ENCODE results near the gene MN1.

The MN1 gene

DNA sequence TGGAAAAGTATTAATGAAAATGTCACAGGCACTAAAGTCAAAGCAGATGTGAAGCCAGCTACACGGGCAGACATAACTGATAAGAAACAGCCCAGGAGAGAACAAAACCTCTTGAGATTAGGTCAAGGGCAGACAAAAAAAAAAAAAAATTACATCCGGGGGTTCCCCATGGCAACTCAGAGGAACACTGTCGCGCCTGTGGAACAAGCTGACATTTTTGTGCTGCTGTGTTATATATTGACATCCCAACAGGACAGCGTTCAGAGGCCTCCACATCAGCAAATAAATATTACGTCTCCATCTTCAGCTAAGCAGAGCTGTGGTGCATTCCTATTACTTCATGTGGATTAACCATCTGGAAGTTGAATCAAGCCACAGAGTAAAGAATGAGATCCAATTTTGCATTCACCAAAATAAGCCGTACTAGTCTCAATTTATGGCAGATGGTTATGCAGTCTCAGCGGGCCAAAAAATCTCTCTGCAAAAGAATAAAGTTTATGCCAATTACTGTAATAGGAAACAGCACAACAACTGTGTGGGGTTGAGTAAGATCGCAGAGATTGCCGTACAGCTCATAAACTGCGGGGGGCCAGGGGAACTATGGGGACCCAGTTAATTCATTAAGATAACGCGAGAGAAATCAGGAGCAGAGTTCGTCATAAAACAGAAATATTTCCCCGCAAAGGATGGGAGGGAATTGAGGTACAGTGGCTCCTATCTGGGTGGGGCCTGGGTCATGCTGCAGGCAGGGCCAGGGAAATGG, 41.3 kb upstream of the MN1 start:
- H3K36me3 ChIP-seq (ENCODE audit: control insufficient read depth, insufficient read depth, low read length): peaks cover 2% of the 10 kb centered on the region; the same call in 1 of the 2 replicates

DNA sequence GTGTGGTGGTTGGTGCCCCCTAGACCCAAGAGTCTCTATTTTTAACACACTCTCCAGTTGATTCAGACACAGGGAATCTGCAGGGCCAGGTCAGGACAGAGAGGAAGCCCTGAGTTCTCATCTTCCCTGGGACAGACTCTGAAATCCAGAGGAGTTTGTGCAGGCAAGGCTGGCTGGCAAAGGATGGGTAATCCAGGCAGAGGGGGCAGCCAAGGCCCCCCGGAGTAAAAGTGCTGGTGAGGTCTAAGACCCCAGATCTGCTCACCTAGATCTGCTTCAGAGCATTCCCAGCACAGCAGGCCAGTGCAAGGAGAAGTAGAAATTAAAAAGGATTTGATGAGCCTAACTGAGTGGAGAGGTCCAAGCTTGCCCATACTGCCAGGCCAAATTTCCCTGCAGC, 40.6 kb upstream of the MN1 start:
- no peak for DNase-seq (ENCODE audit: low read depth, low spot score)
- Histone ChIP-seq H3K9me3 (ENCODE audit: control insufficient read depth, insufficient read depth, low read length) (no peaks in the 10 kb centered on the region), H3K4me3 (ENCODE audit: low read length) (no peak overlapping the region), H3K36me3 (ENCODE audit: control insufficient read depth, insufficient read depth, low read length) (no peaks in the 10 kb centered on the region), H3K27me3 (ENCODE audit: control insufficient read depth, insufficient read depth, low read length) (no peaks in the 10 kb centered on the region), H3K4me1 (ENCODE audit: control insufficient read depth, insufficient read depth, low read length) (peaks cover 9% of the 10 kb centered on the region), H3K27ac (ENCODE audit: low read length) (no peak overlapping the region)
- WGBS (ENCODE audit: insufficient coverage, insufficient read length): no CpG with 5 or more reads among the region's 1 CpG

More for the DNA sequence above, 41.3 kb upstream of the MN1 start:
- H3K27ac ChIP-seq (ENCODE audit: low read length): no peak overlapping the region
- no CpG with 5 or more reads among the region's 15 CpGs for WGBS (ENCODE audit: insufficient coverage, insufficient read length)
- H3K9me3 ChIP-seq (ENCODE audit: control insufficient read depth, insufficient read depth, low read length): no peaks in the 10 kb centered on the region
- H3K4me1 ChIP-seq (ENCODE audit: control insufficient read depth, insufficient read depth, low read length): peaks cover 9% of the 10 kb centered on the region
- no peaks in the 10 kb centered on the region for H3K27me3 ChIP-seq (ENCODE audit: control insufficient read depth, insufficient read depth, low read length)
- no peak overlapping the region for H3K4me3 ChIP-seq (ENCODE audit: low read length)
- no peak for DNase-seq (ENCODE audit: low read depth, low spot score)

DNA sequence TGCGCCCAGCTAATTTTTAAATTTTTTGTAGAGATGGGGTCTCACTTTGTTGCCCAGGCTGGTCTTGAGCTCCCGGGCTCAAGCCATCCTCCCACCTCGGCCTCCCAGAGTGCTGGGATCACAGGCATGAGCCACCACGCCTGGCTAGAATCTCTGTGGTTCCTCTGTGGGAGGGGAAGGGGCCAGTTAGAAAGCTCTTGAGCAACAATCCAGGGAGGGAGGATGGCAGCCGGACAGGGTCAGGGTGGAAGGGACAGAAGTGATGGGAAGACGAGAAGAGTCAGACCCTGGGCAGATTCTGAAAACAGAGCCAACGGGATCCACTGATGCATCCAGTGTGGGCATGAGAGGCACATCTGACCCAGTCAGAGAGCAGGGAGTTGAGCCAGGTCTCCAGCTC, 38.9 kb upstream of the MN1 start:
- no peaks in the 10 kb centered on the region for H3K9me3 ChIP-seq (ENCODE audit: control insufficient read depth, insufficient read depth, low read length)
- DNase-seq (ENCODE audit: low read depth, low spot score): no peak
- peaks cover 10% of the 10 kb centered on the region for H3K4me1 ChIP-seq (ENCODE audit: control insufficient read depth, insufficient read depth, low read length)
- no peaks in the 10 kb centered on the region for H3K36me3 ChIP-seq (ENCODE audit: control insufficient read depth, insufficient read depth, low read length)
- no peak overlapping the region for H3K27ac ChIP-seq (ENCODE audit: low read length)
- no CpG with 5 or more reads among the region's 7 CpGs for WGBS (ENCODE audit: insufficient coverage, insufficient read length)
- no peaks in the 10 kb centered on the region for H3K27me3 ChIP-seq (ENCODE audit: control insufficient read depth, insufficient read depth, low read length)
- H3K4me3 ChIP-seq (ENCODE audit: low read length): no peak overlapping the region

DNA sequence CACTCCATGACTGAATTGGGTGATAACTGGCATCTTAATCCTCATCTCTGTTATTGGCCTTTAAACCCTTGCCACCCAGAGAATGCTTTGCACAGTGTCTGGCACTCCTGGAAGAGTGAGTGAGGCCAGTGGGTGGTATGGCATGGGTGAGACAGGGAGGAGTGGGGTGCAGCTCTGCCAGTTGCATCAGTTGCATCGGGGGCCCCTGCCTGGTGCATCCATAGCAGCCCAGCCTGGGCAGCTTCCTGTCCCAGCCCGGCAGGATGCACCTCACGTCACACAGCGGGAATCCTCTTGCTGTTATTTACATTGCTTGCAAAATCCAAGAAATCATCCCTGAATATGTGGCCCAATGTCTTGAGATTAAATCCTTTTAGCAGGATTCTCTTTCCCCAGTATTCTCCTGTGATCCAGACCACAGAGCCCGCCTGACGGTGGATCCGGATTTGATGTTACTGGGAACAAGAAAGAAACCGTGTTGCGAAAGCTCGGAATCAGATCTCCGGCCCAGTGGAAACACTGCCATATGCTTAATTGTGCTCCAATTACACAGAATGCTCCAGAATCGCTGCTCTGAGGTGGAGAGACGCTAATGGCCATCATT, 37.6 kb upstream of the MN1 start:
- Histone ChIP-seq H3K9me3 (ENCODE audit: control insufficient read depth, insufficient read depth, low read length) (no peaks in the 10 kb centered on the region), H3K36me3 (ENCODE audit: control insufficient read depth, insufficient read depth, low read length) (no peaks in the 10 kb centered on the region), H3K27ac (ENCODE audit: low read length) (no peak overlapping the region), H3K4me1 (ENCODE audit: control insufficient read depth, insufficient read depth, low read length) (0 out of 2 replicates have a peak, but pooled peaks cover 4% of the 10 kb centered on the region), H3K4me3 (ENCODE audit: low read length) (no peak overlapping the region), H3K27me3 (ENCODE audit: control insufficient read depth, insufficient read depth, low read length) (no peaks in the 10 kb centered on the region)
- no CpG with 5 or more reads among the region's 13 CpGs for WGBS (ENCODE audit: insufficient coverage, insufficient read length)
- DNase-seq (ENCODE audit: low read depth, low spot score): no peak

DNA sequence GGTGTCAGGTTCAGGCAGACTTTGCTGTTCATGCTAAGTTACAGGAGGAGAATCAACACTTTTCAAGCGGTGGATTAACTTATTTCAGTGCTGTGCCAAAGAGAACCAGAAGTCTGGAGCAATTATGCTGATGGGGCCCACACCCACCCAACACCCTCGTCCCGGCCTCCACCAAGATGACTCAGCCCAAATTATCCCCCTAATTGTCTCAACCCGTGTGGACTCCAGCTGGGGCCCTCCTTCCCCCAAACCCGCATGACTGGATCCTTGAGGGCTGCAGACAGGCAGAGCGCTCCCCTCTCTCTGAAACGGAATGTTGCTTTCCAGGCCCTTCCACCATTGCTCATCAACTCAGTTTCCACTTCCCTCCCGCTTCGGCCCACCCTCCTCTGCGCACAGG, 34.6 kb upstream of the MN1 start:
- H3K27ac ChIP-seq (ENCODE audit: low read length): no peak overlapping the region
- no peak for DNase-seq (ENCODE audit: low read depth, low spot score)
- WGBS (ENCODE audit: insufficient coverage, insufficient read length): no CpG with 5 or more reads among the region's 10 CpGs

DNA sequence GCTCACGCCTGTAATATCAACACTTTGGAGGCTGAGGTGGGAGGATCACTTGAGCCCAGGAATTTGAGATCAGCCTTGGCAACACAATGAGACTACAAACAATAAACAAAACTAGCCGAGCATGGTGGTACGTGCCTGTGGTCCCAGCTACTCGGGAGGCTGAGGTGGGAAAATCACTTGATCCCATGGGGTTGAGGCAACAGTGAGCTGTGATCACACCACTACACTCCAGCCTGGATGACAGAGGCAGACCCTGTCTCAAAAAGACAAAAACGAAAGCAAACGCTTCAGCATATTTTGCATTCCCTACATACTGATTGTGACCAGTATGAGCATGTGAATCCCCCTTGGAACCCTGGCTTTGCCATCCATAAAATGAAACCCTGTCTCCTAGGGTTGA, 33.9 kb upstream of the MN1 start:
- no peak overlapping the region for H3K27ac ChIP-seq (ENCODE audit: low read length)
- no peak for DNase-seq (ENCODE audit: low read depth, low spot score)
- 0 out of 2 replicates have a peak, but pooled peaks cover 4% of the 10 kb centered on the region for H3K4me1 ChIP-seq (ENCODE audit: control insufficient read depth, insufficient read depth, low read length)
- no peaks in the 10 kb centered on the region for H3K9me3 ChIP-seq (ENCODE audit: control insufficient read depth, insufficient read depth, low read length)
- H3K27me3 ChIP-seq (ENCODE audit: control insufficient read depth, insufficient read depth, low read length): no peaks in the 10 kb centered on the region
- H3K36me3 ChIP-seq (ENCODE audit: control insufficient read depth, insufficient read depth, low read length): no peaks in the 10 kb centered on the region
- no CpG with 5 or more reads among the region's 6 CpGs for WGBS (ENCODE audit: insufficient coverage, insufficient read length)
- no peak overlapping the region for H3K4me3 ChIP-seq (ENCODE audit: low read length)

More for the DNA sequence above, 34.6 kb upstream of the MN1 start:
- Histone ChIP-seq H3K36me3 (ENCODE audit: control insufficient read depth, insufficient read depth, low read length) (no peaks in the 10 kb centered on the region), H3K4me3 (ENCODE audit: low read length) (no peak overlapping the region), H3K27me3 (ENCODE audit: control insufficient read depth, insufficient read depth, low read length) (no peaks in the 10 kb centered on the region), H3K4me1 (ENCODE audit: control insufficient read depth, insufficient read depth, low read length) (0 out of 2 replicates have a peak, but pooled peaks cover 4% of the 10 kb centered on the region), H3K9me3 (ENCODE audit: control insufficient read depth, insufficient read depth, low read length) (no peaks in the 10 kb centered on the region)

DNA sequence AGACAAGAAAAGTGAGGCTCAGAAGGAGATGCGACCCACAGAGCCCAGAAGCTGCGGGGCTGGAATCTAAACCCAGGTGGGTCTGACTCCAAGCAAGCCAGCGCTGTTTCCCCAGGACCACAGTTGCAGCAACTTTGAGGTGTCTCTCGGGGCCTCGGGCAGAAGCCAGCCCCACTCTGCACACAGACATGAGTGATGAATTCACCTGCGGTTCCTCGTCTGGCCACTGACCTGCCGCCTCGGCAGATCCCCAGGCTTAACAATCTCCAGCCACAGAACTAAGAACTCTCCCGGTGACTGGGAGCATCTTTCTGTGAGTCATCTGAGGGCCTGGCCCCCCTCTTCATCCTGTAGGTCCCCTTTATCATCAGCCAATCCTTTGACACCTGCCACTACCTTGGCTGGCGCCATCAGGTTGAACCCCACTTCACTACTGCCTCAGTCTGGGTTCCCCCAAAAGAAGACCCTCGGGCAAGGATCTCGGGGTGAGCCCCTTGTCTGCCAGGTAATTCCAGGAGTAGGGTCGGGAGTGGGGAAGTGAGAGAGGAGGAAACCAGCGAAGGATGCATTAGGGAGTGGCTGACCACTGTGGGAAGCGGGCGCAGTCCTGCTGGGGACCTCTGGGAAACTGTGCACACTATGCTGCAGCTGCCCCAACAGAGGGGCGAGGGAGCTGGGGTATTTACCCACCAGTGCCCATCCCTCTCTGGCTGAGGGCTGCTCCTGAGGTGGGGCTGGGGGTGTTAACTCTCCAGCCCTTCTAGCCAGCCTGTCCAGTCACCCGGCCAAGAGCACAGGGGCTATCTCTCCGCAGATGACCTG, 33.0 kb upstream of the MN1 start:
- Histone ChIP-seq H3K27me3 (ENCODE audit: control insufficient read depth, insufficient read depth, low read length) (no peaks in the 10 kb centered on the region), H3K9me3 (ENCODE audit: control insufficient read depth, insufficient read depth, low read length) (no peaks in the 10 kb centered on the region), H3K36me3 (ENCODE audit: control insufficient read depth, insufficient read depth, low read length) (no peaks in the 10 kb centered on the region), H3K27ac (ENCODE audit: low read length) (no peak overlapping the region), H3K4me3 (ENCODE audit: low read length) (no peak overlapping the region), H3K4me1 (ENCODE audit: control insufficient read depth, insufficient read depth, low read length) (0 out of 2 replicates have a peak, but pooled peaks cover 4% of the 10 kb centered on the region)
- WGBS (ENCODE audit: insufficient coverage, insufficient read length): no CpG with 5 or more reads among the region's 20 CpGs
- DNase-seq (ENCODE audit: low read depth, low spot score): no peak

DNA sequence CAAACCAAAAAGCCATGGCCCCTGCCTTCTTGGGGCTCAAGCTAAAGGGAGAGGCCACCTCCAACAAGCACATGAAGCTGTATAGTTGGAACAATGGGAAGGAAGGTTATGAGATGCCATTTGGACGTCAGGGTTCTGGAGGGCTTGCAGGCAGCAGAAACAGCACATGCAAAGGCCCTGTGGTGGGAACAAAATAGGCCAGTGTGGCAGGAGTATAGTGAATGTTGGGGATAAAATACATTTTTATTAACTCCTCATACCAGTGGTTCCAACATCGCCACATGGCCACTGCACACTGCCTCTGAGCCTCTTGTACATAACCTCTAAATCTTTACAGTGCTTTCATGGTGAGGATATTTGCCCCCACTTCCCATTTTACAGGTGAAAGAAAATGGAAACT, 32.2 kb upstream of the MN1 start:
- Histone ChIP-seq H3K4me3 (ENCODE audit: low read length) (no peak overlapping the region), H3K4me1 (ENCODE audit: control insufficient read depth, insufficient read depth, low read length) (0 out of 2 replicates have a peak, but pooled peaks cover 4% of the 10 kb centered on the region), H3K27ac (ENCODE audit: low read length) (no peak overlapping the region), H3K27me3 (ENCODE audit: control insufficient read depth, insufficient read depth, low read length) (no peaks in the 10 kb centered on the region), H3K36me3 (ENCODE audit: control insufficient read depth, insufficient read depth, low read length) (no peaks in the 10 kb centered on the region), H3K9me3 (ENCODE audit: control insufficient read depth, insufficient read depth, low read length) (no peaks in the 10 kb centered on the region)
- no peak for DNase-seq (ENCODE audit: low read depth, low spot score)
- no CpG with 5 or more reads among the region's 2 CpGs for WGBS (ENCODE audit: insufficient coverage, insufficient read length)

DNA sequence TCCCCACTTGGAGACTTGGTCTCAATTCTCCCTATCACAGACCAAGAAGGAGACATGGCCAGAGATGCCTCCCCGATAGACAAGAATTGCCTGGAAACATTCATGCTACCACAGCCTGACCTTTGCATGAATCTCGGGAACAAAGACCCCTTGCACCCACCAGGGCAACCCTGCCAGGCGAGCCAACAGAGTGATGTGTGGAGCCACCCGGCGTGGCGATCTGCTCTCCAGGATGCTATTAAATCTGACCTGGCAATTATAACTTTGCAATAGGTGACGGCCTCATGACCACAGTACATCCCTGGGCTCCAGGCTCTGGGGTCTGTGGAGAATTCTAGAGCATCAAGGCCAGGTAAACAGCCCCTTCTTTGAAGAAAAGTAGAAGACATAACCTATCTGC, 31.1 kb upstream of the MN1 start:
- H3K4me1 ChIP-seq (ENCODE audit: control insufficient read depth, insufficient read depth, low read length): 0 out of 2 replicates have a peak, but pooled peaks cover 4% of the 10 kb centered on the region

DNA sequence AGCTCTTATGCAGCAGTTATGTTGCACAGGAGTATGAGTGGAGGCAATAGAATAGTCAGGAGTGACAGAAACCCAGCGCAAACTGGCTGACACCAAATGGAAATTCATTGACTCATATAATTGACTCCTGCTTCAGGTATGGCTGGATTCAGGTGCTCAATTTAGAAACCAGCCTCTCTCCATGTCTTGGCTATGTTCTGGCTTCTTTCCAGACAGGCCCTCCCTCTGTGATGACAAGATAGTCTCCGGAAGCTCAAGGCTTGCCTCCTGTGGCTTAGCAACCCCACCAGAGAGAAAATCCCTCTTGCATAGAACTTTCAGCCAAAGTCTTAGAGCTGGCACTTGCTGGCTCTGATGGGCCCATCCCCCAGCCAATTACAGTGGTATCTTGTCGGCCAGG, 28.1 kb upstream of the MN1 start:
- no CpG with 5 or more reads among the region's 3 CpGs for WGBS (ENCODE audit: insufficient coverage, insufficient read length)
- Histone ChIP-seq H3K27ac (ENCODE audit: low read length) (no peak overlapping the region), H3K36me3 (ENCODE audit: control insufficient read depth, insufficient read depth, low read length) (no peaks in the 10 kb centered on the region), H3K27me3 (ENCODE audit: control insufficient read depth, insufficient read depth, low read length) (no peaks in the 10 kb centered on the region), H3K4me1 (ENCODE audit: control insufficient read depth, insufficient read depth, low read length) (no peaks in the 10 kb centered on the region), H3K9me3 (ENCODE audit: control insufficient read depth, insufficient read depth, low read length) (no peaks in the 10 kb centered on the region), H3K4me3 (ENCODE audit: low read length) (no peak overlapping the region)
- DNase-seq (ENCODE audit: low read depth, low spot score): no peak

More for the DNA sequence above, 31.1 kb upstream of the MN1 start:
- H3K4me3 ChIP-seq (ENCODE audit: low read length): no peak overlapping the region
- H3K27ac ChIP-seq (ENCODE audit: low read length): no peak overlapping the region
- H3K27me3 ChIP-seq (ENCODE audit: control insufficient read depth, insufficient read depth, low read length): no peaks in the 10 kb centered on the region
- WGBS (ENCODE audit: insufficient coverage, insufficient read length): no CpG with 5 or more reads among the region's 7 CpGs
- no peaks in the 10 kb centered on the region for H3K9me3 ChIP-seq (ENCODE audit: control insufficient read depth, insufficient read depth, low read length)
- no peak for DNase-seq (ENCODE audit: low read depth, low spot score)
- H3K36me3 ChIP-seq (ENCODE audit: control insufficient read depth, insufficient read depth, low read length): no peaks in the 10 kb centered on the region
